Smooth muscle cell (in vitro differentiated cells): ENCODE results near the gene RNF175. TPM values are rescaled to one million over a fixed set of nuclear protein-coding genes. Genes with fewer than 3 reads are reported as not detected.

Experiments used
- DNase-seq: peaks from one replicate; lab custom pipeline; 2025; ENCODE audit not compliant: unreplicated experiment; lab: John Stamatoyannopoulos, UW
- H2AFZ ChIP-seq: fragments of 200-600 bp; sonication (generic); 2 replicates; pipeline ENCODE4 v1.6.0; 2016; ENCODE audit warnings: antibody characterized with exemption, low read depth, mild to moderate bottlenecking
- H3F3A ChIP-seq: fragments of 200-600 bp; sonication (generic); 2 replicates; pipeline ENCODE4 v1.6.0; 2017; ENCODE audit warnings: antibody characterized with exemption, low read depth
- H3K27ac ChIP-seq: fragments of 200-600 bp; sonication (generic); 2 replicates; pipeline ENCODE4 v1.5.1; 2016; ENCODE audit warnings: low read depth, mild to moderate bottlenecking
- H3K27me3 ChIP-seq: fragments of 200-600 bp; sonication (generic); 2 replicates; pipeline ENCODE4 v1.6.1; 2016; ENCODE audit warnings: low read depth, mild to moderate bottlenecking
- H3K36me3 ChIP-seq: fragments of 200-600 bp; sonication (generic); 2 replicates; pipeline ENCODE4 v1.5.1; 2016; ENCODE audit warnings: low read depth
- H3K4me1 ChIP-seq: fragments of 200-600 bp; sonication (generic); 2 replicates; pipeline ENCODE4 v1.5.1; 2016; ENCODE audit warnings: low read depth
- H3K4me2 ChIP-seq: fragments of 200-600 bp; sonication (generic); 2 replicates; pipeline ENCODE4 v1.6.0; 2016; ENCODE audit warnings: mild to moderate bottlenecking
- H3K4me3 ChIP-seq: fragments of 200-600 bp; sonication (generic); 2 replicates; pipeline ENCODE4 v1.5.1; 2016; ENCODE audit warnings: mild to moderate bottlenecking
- H3K79me2 ChIP-seq: fragments of 200-600 bp; sonication (generic); 2 replicates; pipeline ENCODE4 v1.6.0; 2016; ENCODE audit warnings: low read depth, mild to moderate bottlenecking
- H3K9ac ChIP-seq: fragments of 200-600 bp; sonication (generic); 2 replicates; pipeline ENCODE4 v1.6.0; 2016; ENCODE audit warnings: low read depth
- H3K9me3 ChIP-seq: fragments of 200-600 bp; sonication (generic); replicated peaks from 2 replicates; pipeline ENCODE4 v1.5.1; 2016; ENCODE audit warnings: low read depth
- H4K20me1 ChIP-seq: fragments of 200-600 bp; sonication (generic); 2 replicates; pipeline ENCODE4 v1.6.0; 2016; ENCODE audit warnings: low read depth
- WGBS: methylation state at CpG from one replicate; pipeline ENCODE4 v1.1.7; 2016; ENCODE audit warnings: low lambda C conversion rate; 5-methylcytosine and 5-hydroxymethylcytosine counted together
- polyA plus RNA-seq: library from polyadenylated mRNA; unstranded; fragments of >200 nt; fragmentation: Nextera tagmentation; extraction: Ambion mirVana; gene quantifications from 2 replicates; pipeline ENCODE4 v1.2.1, GENCODE V29; 2016
- total RNA-seq: library from RNA; depleted of rRNA; stranded (reverse); fragments of >200 nt; gene quantifications from 2 replicates; pipeline ENCODE4 v1.2.3, GENCODE V29; 2014
- TF ChIP-seq, protein P1 (sequence below): fragments of 200-600 bp; sonication (generic); IDR thresholded peaks from 2 replicates; pipeline ENCODE4 v1.5.1; 2017; ENCODE audit warnings: borderline replicate concordance, mild to moderate bottlenecking, antibody characterized with exemption; ENCODE audit not compliant: insufficient read depth, poor library complexity, severe bottlenecking

RNF175 gene
- total and polyA plus RNA-seq, 2 experiments from 2014 or later: 0.27 to 0.87 TPM

DNA sequence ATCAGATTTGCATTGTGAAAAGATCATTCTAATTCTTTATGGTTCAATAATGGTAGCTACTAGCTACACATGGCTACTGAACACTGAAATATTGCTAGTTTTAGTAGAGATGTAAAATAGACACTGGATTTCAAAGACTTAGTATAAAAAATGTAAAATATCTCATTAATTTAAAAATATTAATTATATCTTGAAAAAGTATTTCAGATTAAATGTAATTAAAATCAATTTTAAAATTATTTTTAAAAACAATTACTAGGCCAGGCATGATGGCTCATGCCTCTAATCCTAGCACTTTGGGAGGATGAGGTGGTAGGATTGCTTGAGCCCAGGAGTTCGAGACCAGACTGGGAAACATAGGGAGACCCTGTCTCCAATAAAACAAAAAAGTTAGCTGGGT, 96.2 kb downstream of the RNF175 start:
- WGBS: 88% methylated on average over 1 of the region's 1 CpG
- Histone ChIP-seq H3F3A (no peaks in the 10 kb centered on the region), H2AFZ (no peak overlapping the region), H3K9me3 (no peaks in the 10 kb centered on the region), H3K4me2 (no peak overlapping the region), H3K27ac (no peak overlapping the region), H3K36me3 (no peaks in the 10 kb centered on the region), H4K20me1 (no peaks in the 10 kb centered on the region), H3K79me2 (no peaks in the 10 kb centered on the region), H3K27me3 (no peaks in the 10 kb centered on the region), H3K9ac (no peak overlapping the region), H3K4me1 (no peaks in the 10 kb centered on the region), H3K4me3 (no peak overlapping the region)
- TF ChIP-seq, protein P1, sequence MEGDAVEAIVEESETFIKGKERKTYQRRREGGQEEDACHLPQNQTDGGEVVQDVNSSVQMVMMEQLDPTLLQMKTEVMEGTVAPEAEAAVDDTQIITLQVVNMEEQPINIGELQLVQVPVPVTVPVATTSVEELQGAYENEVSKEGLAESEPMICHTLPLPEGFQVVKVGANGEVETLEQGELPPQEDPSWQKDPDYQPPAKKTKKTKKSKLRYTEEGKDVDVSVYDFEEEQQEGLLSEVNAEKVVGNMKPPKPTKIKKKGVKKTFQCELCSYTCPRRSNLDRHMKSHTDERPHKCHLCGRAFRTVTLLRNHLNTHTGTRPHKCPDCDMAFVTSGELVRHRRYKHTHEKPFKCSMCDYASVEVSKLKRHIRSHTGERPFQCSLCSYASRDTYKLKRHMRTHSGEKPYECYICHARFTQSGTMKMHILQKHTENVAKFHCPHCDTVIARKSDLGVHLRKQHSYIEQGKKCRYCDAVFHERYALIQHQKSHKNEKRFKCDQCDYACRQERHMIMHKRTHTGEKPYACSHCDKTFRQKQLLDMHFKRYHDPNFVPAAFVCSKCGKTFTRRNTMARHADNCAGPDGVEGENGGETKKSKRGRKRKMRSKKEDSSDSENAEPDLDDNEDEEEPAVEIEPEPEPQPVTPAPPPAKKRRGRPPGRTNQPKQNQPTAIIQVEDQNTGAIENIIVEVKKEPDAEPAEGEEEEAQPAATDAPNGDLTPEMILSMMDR: no peak
- no peak for DNase-seq

DNA sequence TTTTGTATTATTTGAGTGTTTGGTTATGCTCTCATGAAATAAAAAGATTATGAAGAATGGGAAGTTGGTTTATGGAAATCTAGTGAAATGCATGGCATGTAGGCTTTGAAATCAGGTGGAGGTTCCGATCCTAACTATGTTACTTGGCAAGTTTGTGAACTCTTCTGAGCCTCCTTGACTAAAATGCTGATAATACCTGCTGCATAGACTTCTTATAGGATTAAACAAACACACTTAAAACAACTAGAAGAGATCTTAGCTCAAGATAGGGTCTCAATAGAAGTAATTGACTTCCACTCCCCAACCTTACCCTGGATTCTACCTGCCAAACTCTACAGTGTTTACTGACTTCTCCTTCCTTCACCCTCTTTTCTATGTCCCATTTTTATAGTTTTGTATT, 97.9 kb downstream of the RNF175 start:
- no peaks in the 10 kb centered on the region for H3K9me3 ChIP-seq
- H3K79me2 ChIP-seq: no peaks in the 10 kb centered on the region
- H3K4me2 ChIP-seq: no peak overlapping the region
- H3K4me1 ChIP-seq: no peaks in the 10 kb centered on the region
- no peak for DNase-seq
- no peak overlapping the region for H2AFZ ChIP-seq
- no peak overlapping the region for H3K9ac ChIP-seq
- H3K27me3 ChIP-seq: no peaks in the 10 kb centered on the region
- TF ChIP-seq, protein P1: no peak
- no peak overlapping the region for H3K4me3 ChIP-seq
- no peaks in the 10 kb centered on the region for H3K36me3 ChIP-seq
- no peaks in the 10 kb centered on the region for H3F3A ChIP-seq
- no peaks in the 10 kb centered on the region for H4K20me1 ChIP-seq
- WGBS: 95% methylated on average over 1 of the region's 1 CpG
- no peak overlapping the region for H3K27ac ChIP-seq

DNA sequence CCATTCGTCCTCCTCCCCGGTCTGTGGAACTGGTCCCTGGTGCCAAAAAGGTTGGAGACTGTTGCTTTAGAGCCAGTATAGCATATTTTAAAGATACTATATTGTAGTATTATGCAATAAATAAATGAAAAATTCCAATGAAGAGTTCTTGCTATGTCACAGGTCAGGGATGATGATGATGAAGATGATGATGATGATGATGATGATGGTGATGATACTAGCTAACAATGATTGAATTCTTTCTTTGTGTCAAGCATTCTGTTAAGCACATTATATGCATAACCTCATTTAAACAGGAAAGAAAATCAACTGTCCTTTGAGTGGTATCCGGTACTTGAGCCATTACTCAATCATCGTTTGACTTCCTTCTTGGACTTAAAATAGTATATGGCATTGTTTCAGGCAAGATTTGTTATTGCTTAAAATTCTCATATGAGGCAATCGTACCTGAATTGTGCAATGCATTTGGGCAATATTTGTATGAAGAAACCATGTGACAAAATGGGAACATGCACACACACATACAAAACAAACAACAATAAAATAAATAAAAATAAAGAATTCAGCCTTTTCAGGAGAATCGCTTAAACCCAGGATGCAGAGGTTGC, 98.5 kb downstream of the RNF175 start:
- no peaks in the 10 kb centered on the region for H4K20me1 ChIP-seq
- no peaks in the 10 kb centered on the region for H3K4me1 ChIP-seq
- no peak overlapping the region for H3K4me3 ChIP-seq
- TF ChIP-seq, protein P1: no peak
- H3K9ac ChIP-seq: no peak overlapping the region
- no peaks in the 10 kb centered on the region for H3K79me2 ChIP-seq
- H3F3A ChIP-seq: no peaks in the 10 kb centered on the region
- H3K27ac ChIP-seq: no peak overlapping the region
- 88% methylated on average over 6 of the region's 6 CpGs for WGBS
- no peaks in the 10 kb centered on the region for H3K27me3 ChIP-seq
- no peaks in the 10 kb centered on the region for H3K36me3 ChIP-seq
- no peak overlapping the region for H2AFZ ChIP-seq
- no peak overlapping the region for H3K4me2 ChIP-seq
- H3K9me3 ChIP-seq: no peaks in the 10 kb centered on the region
- DNase-seq: no peak

Other genes starting within 250 kb of the RNF175 start
- 0.31 TPM in 1 of 2 replicates, not detected in the other for gene TLR2, start 75.7 kb downstream of the RNF175 start, total RNA-seq
- not detected in 2 replicates for gene TLR2, start 75.7 kb downstream of the RNF175 start, polyA plus RNA-seq
- 0.67 and 1.3 TPM in 2 replicates for gene SFRP2, start 29.1 kb upstream of the RNF175 start, total RNA-seq
- gene SFRP2, start 29.1 kb upstream of the RNF175 start, polyA plus RNA-seq: 0.49 and 0.76 TPM in 2 replicates